Astrocyte of the cerebellum (primary cell): ENCODE measurements around the gene CHRNA9.

ENCODE experiments used
- DNase-seq: peaks from one replicate; pipeline ENCODE4 v3.0.0-alpha.2; 2011; ENCODE audit warnings: low read depth
- H3K4me3 ChIP-seq: 2 replicates; pipeline ENCODE4 v1.5.1; 2011; ENCODE audit warnings: mild to moderate bottlenecking, low read depth, low read length, moderate library complexity
- in situ Hi-C: cut with HindIII; loops from 2 replicates; pipeline ENCODE4 v1.10.0; 2017; ENCODE audit warnings: low sequenced_read_pairs
- TF ChIP-seq, protein P1 (sequence below): IDR thresholded peaks from 2 replicates; pipeline ENCODE4 v1.5.1; 2012; ENCODE audit warnings: low read length, low read depth, moderate library complexity, mild to moderate bottlenecking; ENCODE audit errors: missing control alignments

CHRNA9 gene

DNA sequence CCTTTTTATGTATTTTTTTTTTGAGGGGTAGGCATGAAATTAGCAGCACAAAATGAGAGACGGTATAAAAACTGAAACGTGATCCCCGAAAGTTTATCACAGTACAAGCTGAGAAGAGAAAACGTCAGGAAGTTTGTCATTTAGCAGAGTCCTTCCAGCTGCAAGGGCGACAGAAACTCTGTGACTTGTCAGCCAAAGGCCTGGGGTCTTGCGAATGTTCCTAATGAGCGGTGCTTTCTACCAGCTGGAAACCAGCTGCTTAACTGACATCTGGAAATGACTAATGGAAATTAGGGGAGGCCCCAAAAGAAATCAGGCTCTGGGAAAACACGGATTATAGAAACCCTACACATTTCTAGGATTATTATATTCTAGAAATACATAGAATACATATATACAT lies 66.5 kb downstream of the CHRNA9 start:
- H3K4me3 ChIP-seq: no peak overlapping the region
- in situ Hi-C loops: no loop called here
- TF ChIP-seq, protein P1, sequence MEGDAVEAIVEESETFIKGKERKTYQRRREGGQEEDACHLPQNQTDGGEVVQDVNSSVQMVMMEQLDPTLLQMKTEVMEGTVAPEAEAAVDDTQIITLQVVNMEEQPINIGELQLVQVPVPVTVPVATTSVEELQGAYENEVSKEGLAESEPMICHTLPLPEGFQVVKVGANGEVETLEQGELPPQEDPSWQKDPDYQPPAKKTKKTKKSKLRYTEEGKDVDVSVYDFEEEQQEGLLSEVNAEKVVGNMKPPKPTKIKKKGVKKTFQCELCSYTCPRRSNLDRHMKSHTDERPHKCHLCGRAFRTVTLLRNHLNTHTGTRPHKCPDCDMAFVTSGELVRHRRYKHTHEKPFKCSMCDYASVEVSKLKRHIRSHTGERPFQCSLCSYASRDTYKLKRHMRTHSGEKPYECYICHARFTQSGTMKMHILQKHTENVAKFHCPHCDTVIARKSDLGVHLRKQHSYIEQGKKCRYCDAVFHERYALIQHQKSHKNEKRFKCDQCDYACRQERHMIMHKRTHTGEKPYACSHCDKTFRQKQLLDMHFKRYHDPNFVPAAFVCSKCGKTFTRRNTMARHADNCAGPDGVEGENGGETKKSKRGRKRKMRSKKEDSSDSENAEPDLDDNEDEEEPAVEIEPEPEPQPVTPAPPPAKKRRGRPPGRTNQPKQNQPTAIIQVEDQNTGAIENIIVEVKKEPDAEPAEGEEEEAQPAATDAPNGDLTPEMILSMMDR: no peak
- DNase-seq: no peak

DNA sequence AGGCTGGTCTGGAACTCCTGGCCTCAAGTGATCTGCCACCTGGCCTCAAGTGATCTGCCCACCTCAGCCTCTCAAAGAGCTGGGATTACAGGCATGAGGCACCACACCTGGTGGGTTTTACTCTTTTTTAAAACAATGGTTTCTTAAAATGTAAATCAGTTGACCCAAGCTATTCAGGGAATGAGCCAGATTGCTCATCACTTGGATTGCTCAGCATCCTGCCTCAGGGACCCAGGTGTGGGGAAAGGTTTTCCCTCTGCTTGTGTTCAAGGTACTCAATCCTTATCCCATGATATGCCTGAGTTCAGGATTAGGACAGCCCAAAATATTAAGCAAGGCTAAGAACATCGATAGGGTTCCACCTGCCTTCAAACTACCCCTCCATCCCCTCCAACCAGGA lies 67.4 kb downstream of the CHRNA9 start:
- DNase-seq: no peak
- no peak overlapping the region for H3K4me3 ChIP-seq
- in situ Hi-C loops: no loop called here
- TF ChIP-seq, protein P1: no peak

DNA sequence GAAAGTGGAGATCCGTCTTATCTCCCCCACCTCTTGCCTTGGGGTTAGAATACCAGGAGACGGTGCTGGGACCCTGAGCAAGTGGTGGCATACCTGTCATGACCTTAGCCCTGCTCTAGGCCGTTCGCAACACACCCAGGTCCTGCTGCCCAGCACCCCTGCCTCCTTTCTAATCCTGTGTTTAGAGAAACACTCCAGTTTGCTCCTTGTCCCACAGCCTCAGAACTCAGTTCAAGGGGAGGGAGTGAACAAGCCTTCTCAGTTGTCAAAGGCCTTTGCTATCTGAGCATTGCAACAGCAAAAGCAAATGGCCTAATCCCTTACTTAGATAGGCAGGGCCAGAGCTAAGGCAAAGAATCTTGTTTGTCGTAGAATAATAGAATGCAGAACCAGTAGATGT lies 67.9 kb downstream of the CHRNA9 start:
- no peak for DNase-seq
- in situ Hi-C loops: no loop called here
- H3K4me3 ChIP-seq: no peak overlapping the region
- TF ChIP-seq, protein P1: no peak
